HPDE6-E6E7 (cell line): ENCODE results near the gene MAN1C1.
A peak's percentile ranks its signal among the peaks of the same experiment; 100 is the strongest.

Experiments
- DNase-seq: peaks from one replicate; pipeline ENCODE4 v3.0.0; 2011; ENCODE audit warnings: missing footprints; ENCODE audit errors: extremely low spot score

MAN1C1 gene

GRCh38 chr1:25782608-25783201, 166.1 kb downstream of the MAN1C1 start:
- no peak for DNase-seq

- DNase-seq, result no peak
Observed at GRCh38 chr1:25784575-25785051, 168.0 kb downstream of the MAN1C1 start.

DNA sequence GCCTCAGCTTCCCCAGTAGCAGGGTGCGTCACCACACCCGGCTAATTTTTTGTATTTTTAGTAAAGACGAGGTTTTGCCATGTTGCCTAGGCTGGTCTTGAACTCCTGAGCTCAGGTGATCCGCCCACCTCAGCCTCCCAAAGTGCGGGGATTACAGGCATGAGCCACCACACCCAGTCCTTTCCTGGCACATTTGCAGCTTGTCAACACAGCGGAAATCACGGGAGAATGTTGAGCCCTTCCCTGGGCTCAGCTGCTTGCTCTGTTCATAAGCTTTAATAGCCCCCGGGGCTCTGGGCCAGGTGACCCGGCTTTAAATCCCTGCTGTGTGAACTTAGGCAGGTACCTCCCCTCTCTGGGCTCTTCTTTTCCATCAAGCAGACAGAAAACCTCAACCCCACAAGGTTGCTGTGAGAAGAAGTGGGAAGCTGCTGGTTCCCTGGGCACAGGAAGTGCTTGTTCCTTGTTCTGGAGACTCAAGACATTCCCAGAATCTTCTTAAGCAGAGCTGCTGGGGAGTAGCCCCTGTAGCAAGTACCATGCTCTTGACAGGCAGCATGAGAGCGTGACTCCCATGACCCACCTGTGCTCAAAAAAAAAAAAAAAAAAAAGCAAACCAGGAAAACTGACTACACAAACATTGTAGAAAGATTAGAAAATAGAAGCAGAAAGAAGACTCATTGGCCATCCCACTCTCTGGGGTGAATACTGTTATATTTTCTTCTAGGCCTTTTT, 168.9 kb downstream of the MAN1C1 start:
- no peak for DNase-seq

DNA sequence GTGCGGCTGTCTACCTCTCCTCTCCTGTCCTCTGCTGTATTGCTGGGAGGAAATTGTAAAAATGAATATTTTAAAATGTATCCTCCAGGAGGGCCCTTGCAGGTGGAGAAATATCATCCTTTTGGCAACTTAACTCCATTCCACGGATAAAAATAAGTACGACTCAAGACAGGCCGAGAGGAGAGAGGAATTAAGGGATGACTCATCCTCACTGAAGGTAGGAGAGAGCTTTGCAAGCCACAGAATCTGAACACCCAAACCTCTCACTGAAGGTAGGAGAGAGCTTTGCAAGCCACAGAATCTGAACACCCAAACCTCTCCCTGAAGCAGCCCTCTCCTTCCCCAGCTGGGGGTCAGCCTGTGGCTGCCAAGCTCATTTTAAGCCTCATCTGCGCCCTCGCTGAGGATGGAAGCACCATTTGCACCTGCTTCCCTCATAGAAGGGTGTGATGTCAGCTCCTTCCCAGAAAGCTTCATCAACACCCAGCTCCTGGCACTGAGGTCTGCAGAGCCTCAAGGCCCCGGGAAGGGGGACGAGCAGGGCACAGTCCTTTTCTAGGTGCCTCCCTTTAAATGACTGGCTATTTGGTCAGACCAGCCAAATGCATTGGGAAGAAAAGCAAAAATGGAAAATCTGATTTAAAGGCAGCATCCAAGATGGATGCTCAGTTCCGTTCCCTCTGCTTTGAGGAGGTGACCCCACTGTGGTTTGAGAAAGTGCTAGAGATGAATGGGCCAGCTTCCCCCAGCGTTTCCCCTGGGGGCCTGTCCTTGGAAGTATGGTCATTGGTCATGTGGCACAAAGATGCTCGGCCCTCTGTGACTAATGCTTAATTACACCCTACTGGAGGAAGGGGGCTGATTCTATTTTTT, 170.5 kb downstream of the MAN1C1 start:
- DNase-seq, result no peak

DNA sequence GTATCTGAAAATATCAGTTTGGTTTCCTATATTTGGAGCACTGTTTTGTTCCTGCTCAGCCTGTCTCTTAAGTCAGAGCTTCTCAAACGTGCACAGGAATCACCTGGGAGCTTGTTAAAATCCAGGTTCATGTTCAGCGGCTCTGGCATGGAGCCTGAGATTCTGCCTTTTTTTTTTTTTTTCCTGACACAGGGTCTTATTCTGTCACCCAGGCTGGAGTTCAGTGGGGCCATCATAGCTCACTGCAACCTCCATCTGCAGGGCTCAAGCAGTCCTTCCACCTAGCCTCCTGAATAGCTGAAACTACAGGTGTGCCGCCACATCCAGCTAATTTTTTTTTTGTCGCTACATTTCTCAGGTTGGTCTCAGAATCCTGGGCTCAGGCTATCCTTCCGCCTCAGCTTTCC, 171.2 kb downstream of the MAN1C1 start:
- DNase-seq, result no peak

DNA sequence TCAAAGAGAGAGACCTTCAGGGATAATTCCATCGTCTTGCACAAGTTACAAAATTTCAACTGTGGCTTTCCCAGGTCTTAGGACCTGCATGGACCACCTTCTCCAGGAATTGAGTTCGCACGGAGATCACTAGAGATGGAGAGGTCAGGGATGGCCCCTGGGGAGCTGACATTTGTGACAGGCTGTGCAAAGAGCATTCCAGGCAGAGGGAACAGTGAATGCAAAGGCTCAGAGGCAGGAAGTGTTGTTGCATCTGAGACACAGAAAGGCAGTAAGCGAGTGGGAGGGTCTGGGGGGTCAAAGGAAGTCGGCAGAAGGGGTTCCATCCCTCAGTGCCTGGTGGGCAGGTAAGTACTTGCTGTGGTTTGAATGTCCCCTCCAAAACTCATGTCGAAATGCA, 173.9 kb downstream of the MAN1C1 start:
- no peak for DNase-seq

GRCh38 chr1:25792115-25792514, 175.5 kb downstream of the MAN1C1 start:
- DNase-seq, result no peak

- DNase-seq, result no peak
Observed at GRCh38 chr1:25793585-25794170, 177.1 kb downstream of the MAN1C1 start.

- no peak for DNase-seq
Observed at GRCh38 chr1:25794325-25794724, 177.7 kb downstream of the MAN1C1 start.

DNA sequence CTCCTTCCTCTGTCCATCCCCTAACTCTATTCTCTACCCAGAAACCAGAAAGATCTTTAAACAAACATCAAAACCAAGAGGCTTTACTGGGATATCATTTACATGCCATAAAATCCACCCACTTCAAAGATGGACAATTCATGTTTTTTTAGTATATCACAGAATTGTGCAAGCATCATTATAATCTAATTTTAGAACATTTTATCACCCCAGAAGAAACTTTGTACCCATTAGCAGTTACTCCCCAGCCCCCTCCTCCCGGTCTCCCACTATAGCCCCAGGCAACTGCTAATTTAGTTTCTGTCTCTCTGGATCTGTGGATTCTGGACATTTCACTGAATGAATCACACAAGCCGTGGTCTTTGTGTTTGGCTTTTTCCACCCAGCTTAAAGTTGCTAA, 178.6 kb downstream of the MAN1C1 start:
- no peak for DNase-seq

- DNase-seq, result no peak
Observed at GRCh38 chr1:25795946-25796810, 179.6 kb downstream of the MAN1C1 start.

DNA sequence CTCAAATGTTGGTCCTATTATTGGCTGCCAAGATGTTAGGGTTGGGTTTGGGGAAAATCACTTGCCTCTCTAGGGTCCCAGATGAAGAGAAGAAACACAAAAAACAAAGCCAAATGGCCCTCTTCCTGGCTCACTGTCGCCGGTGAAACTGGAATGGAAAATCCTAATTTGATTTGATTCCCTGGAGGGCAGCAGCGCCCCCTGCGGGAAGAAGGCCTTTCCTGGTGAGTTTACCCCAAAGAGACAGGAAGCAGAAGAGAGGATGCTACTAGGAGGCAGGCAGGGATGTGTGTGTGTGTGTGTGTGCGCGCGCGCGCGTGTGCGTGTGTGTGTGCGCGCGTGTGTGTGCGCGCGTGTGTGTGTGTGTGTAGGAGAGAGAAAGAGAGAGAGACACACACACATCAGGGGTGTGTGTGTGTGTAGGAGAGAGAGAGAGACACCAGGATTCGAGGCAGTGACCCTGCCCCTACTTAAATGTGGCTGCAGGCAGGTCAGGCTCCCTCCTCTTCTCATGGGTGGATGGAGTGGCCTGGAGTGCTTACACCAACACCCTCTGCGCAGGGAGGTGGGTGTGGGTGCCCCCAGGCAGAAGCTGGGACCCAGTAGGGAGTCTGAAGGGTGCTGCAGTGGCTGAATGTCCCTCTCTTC, 180.3 kb downstream of the MAN1C1 start:
- peak; percentile 64 for DNase-seq

DNA sequence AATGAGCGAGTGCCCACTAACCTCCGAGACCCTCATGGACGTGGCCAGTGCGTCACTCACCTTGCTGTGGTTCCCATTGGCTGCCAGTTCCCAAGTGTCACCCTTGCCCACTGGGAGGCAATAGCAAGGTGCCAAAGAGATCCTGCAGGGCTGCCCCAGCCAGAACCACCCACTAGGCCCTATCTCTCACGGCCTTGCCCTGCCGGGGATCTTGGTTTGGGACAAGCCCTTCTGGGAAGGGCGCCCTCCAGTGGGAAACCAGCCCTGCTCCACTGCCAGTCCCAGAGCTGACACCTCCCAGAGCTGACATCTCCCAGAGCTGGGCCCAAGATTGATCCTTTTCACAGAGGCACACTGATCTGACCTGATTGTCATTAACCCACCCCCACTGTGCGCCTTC, 181.3 kb downstream of the MAN1C1 start:
- peak; percentile 50 for DNase-seq

DNA sequence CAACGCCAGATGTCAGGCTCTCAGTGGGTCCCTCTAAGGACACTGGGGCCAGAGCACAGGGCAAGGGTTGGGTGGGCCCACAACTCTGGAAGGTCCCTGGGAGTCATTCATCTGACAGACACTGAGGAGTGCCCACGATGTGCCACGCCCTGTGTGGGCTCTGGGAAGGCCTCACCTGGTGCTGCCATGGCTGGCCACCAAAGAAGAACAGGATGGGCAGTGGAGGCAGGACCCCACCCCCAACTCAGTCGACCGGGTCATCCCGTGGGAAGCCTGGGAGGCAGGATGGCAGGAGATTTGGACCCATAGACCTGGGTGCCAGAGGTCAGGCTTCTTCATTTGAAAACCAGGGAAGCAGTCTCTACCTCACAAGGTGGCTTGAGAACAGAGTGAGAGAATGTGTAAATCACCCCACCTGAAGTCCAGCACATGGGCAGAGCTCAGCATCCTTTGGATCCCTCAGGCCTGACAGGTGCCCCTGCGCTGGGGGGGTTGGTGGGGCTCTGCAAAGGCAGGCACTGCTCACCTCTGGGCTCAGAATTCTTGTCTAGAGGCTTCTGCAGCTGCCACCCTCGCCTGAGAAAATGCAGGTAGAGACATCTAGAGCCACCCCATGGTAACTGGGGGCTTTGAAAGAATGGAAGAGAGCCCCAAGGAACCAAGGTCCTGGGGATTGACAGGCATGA, 182.2 kb downstream of the MAN1C1 start:
- no peak for DNase-seq

DNA sequence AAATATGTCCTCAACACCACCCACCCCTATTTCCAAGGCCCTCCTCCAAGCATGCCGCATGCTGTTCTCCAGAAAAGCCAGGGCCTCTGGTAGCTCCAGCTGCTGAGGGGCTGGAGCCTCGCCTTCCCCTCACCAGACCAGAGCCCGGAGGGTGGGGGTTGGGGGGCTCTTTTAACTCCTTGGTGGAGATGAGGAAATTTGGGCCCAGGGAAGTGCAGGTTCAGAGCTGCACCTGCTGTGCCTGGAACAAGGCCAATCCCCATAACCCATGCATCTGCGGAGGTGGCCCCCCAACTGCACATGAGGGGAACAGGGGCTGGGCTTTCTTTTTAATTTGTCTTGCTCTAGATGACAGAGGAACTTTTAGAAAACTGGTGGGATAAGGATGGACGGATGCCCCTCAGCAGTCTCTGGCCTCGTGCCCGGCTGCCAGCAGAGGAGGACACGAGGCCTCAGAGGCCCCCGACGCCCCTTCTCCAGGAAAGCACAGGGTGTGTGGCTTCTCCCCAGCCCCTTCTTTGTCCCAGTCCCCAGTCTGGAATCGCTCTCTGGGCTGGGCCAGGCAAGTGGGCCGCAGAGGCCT, 182.9 kb downstream of the MAN1C1 start:
- no peak for DNase-seq

- peak; percentile 60 for DNase-seq
Observed at GRCh38 chr1:25799935-25800702, 183.5 kb downstream of the MAN1C1 start, which contains the start of gene SELENON. TSS of gene SELENON (plus strand) at chr1:25800193. CDS start at chr1:25800231, 38 bp downstream.

GRCh38 chr1:25800703-25801377, 184.2 kb downstream of the MAN1C1 start:
- no peak for DNase-seq

DNA sequence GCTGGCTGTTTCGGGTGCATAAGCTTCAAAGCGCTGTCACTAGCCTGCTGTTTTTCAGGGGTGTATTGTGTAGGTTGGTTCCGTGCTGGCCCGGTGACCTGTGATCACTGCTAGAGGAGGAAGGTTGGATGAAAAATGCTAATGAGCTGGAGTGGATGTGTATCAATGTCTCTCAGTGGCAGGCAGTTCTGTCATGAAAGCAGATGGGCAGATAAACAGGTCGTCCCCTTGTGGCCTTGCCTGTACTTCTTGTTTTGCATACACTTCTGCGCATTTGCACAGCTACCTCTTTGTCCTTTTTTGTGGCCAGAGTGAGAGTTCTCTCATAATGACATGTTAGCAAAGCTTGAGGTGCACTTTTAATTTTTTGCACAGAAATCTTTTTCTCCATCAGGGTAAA, 186.3 kb downstream of the MAN1C1 start:
- DNase-seq, result no peak
